HepG2 (cell line): ENCODE data around the gene ATG5.

Source experiments
- CTCF ChIP-seq: sonication (generic); formaldehyde crosslinking; IDR thresholded peaks from 2 replicates; pipeline ENCODE4 v1.5.0; 2020; ENCODE audit warnings: mild to moderate bottlenecking, missing genetic modification reagents, moderate library complexity
- MNT ChIP-seq: fragments of 450-650 bp; IDR thresholded peaks from 2 replicates; pipeline ENCODE4 v1.6.1; 2016
- NFIC ChIP-seq: IDR thresholded peaks from 2 replicates; pipeline ENCODE4 v1.6.1; 2012; ENCODE audit warnings: mild to moderate bottlenecking, low read length, inconsistent platforms
- SIX4 ChIP-seq: sonication (generic); formaldehyde crosslinking; IDR thresholded peaks from 2 replicates; pipeline ENCODE4 v1.4.0; 2020; ENCODE audit warnings: missing genetic modification reagents
- STAT6 ChIP-seq: sonication (generic); formaldehyde crosslinking; IDR thresholded peaks from 2 replicates; pipeline ENCODE4 v1.4.0; 2020; ENCODE audit warnings: missing genetic modification reagents, mild to moderate bottlenecking, borderline replicate concordance
- SUZ12 ChIP-seq: fragments of 150-350 bp; IDR thresholded peaks from 2 replicates; pipeline ENCODE4 v1.6.1; 2014; ENCODE audit warnings: low read depth, low read length
- THAP7 ChIP-seq: sonication (generic); formaldehyde crosslinking; IDR thresholded peaks from 2 replicates; pipeline ENCODE4 v1.8.1; 2023; ENCODE audit warnings: mild to moderate bottlenecking, missing genetic modification reagents
- U2AF2 ChIP-seq: fragments of 200-400 bp; formaldehyde crosslinking; IDR thresholded peaks from 2 replicates; pipeline ENCODE4 v1.6.1; 2017; ENCODE audit warnings: low read depth, mild to moderate bottlenecking, low read length
- ZNF263 ChIP-seq: sonication (generic); formaldehyde crosslinking; IDR thresholded peaks from 2 replicates; pipeline ENCODE4 v1.4.0; 2020; ENCODE audit warnings: missing genetic modification reagents
- ZNF720 ChIP-seq: sonication (generic); formaldehyde crosslinking; IDR thresholded peaks from 2 replicates; pipeline ENCODE4 v1.4.0; 2020; ENCODE audit warnings: missing genetic modification reagents

- TF ChIP-seq ZNF720 (no peak), ZNF263 (CRISPR knock-in tag) (no peak), CTCF (no peak), SUZ12 (no peak), THAP7 (no peak), U2AF2 (no peak), MNT (no peak), STAT6 (no peak), NFIC (no peak), SIX4 (CRISPR knock-in tag) (no peak)
Measured at GRCh38 chr6:106156413-106156812, 169.1 kb downstream of the ATG5 start.
